Neural cell (in vitro differentiated cells): ENCODE results near the gene RAB3C.
"Not testable (repeated sequence)": the region's sequence is repeated elsewhere in the genome, so short reads cannot be mapped to it uniquely, and the experiment has no call there.

Experiments
- EP300 ChIP-seq: fragments of 450-650 bp; conservative IDR thresholded peaks from 2 replicates; pipeline ENCODE4 v1.6.1; 2014; ENCODE audit warnings: antibody characterized with exemption, mild to moderate bottlenecking, moderate library complexity; ENCODE audit not compliant: poor library complexity, severe bottlenecking
- EZH2 ChIP-seq: fragments of 200-600, 300-800 bp; shearing (Covaris generic), sonication (generic); IDR thresholded peaks from 2 replicates; pipeline ENCODE4 v1.6.1; 2014; ENCODE audit warnings: antibody characterized with exemption, low read length, borderline replicate concordance, mild to moderate bottlenecking; ENCODE audit not compliant: insufficient read depth, poor library complexity, severe bottlenecking
- POLR2AphosphoS5 ChIP-seq: IDR thresholded peaks from 2 replicates; pipeline ENCODE4 v1.6.1; 2012
- SMC3 ChIP-seq: fragments of 450-650 bp; conservative IDR thresholded peaks from 2 replicates; pipeline ENCODE4 v1.6.1; 2014; ENCODE audit warnings: antibody characterized with exemption, mild to moderate bottlenecking, moderate library complexity; ENCODE audit not compliant: poor library complexity
- TF ChIP-seq, protein P1 (sequence below): fragments of 450-650 bp; IDR thresholded peaks from 2 replicates; pipeline ENCODE4 v1.5.1; 2014; ENCODE audit warnings: antibody characterized with exemption, mild to moderate bottlenecking, moderate library complexity; ENCODE audit not compliant: poor library complexity, severe bottlenecking
- TF ChIP-seq, protein P2 (sequence below): IDR thresholded peaks from 2 replicates; pipeline ENCODE4 v1.6.1; 2012; ENCODE audit warnings: borderline replicate concordance

DNA sequence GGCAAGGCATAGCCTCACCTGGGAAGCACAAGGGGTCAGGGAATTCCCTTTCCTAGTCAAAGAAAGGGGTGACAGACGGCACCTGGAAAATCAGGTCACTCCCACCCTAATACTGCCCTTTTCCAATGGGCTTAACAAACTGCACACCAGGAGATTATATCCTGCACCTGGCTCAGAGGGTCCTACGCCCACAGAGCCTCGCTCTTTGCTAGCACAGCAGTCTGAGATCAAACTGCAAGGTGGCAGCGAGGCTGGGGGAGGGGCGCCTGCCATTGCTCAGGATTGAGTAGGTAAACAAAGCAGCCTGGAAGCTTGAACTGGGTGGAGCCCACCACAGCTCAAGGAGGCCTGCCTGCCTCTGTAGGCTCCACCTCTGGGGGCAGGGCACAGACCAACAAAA is 9.9 kb upstream of the RAB3C start:
- TF ChIP-seq, protein P1, sequence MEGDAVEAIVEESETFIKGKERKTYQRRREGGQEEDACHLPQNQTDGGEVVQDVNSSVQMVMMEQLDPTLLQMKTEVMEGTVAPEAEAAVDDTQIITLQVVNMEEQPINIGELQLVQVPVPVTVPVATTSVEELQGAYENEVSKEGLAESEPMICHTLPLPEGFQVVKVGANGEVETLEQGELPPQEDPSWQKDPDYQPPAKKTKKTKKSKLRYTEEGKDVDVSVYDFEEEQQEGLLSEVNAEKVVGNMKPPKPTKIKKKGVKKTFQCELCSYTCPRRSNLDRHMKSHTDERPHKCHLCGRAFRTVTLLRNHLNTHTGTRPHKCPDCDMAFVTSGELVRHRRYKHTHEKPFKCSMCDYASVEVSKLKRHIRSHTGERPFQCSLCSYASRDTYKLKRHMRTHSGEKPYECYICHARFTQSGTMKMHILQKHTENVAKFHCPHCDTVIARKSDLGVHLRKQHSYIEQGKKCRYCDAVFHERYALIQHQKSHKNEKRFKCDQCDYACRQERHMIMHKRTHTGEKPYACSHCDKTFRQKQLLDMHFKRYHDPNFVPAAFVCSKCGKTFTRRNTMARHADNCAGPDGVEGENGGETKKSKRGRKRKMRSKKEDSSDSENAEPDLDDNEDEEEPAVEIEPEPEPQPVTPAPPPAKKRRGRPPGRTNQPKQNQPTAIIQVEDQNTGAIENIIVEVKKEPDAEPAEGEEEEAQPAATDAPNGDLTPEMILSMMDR: not testable (repeated sequence)
- TF ChIP-seq POLR2AphosphoS5, SMC3, EZH2, EP300: not testable (repeated sequence)
- TF ChIP-seq, protein P2, sequence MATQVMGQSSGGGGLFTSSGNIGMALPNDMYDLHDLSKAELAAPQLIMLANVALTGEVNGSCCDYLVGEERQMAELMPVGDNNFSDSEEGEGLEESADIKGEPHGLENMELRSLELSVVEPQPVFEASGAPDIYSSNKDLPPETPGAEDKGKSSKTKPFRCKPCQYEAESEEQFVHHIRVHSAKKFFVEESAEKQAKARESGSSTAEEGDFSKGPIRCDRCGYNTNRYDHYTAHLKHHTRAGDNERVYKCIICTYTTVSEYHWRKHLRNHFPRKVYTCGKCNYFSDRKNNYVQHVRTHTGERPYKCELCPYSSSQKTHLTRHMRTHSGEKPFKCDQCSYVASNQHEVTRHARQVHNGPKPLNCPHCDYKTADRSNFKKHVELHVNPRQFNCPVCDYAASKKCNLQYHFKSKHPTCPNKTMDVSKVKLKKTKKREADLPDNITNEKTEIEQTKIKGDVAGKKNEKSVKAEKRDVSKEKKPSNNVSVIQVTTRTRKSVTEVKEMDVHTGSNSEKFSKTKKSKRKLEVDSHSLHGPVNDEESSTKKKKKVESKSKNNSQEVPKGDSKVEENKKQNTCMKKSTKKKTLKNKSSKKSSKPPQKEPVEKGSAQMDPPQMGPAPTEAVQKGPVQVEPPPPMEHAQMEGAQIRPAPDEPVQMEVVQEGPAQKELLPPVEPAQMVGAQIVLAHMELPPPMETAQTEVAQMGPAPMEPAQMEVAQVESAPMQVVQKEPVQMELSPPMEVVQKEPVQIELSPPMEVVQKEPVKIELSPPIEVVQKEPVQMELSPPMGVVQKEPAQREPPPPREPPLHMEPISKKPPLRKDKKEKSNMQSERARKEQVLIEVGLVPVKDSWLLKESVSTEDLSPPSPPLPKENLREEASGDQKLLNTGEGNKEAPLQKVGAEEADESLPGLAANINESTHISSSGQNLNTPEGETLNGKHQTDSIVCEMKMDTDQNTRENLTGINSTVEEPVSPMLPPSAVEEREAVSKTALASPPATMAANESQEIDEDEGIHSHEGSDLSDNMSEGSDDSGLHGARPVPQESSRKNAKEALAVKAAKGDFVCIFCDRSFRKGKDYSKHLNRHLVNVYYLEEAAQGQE: not testable (repeated sequence)
